Amygdala (tissue), 56 donors: ENCODE data around the gene MUCL3.
"Not testable (repeated sequence)": the region's sequence is repeated elsewhere in the genome, so short reads cannot be mapped to it uniquely, and the experiment has no call there.

Source experiments
- DNase-seq, 56 donors: peaks; one replicate each; lab custom pipeline; 2025; lab: John Stamatoyannopoulos, UW

The MUCL3 gene

GRCh38 chr6:30970946-30971345 is 30.2 kb downstream of the MUCL3 start:
- no peak for DNase-seq

GRCh38 chr6:30972816-30973215 is 32.0 kb downstream of the MUCL3 start:
- DNase-seq: no peak

- no peak for DNase-seq
These were observed 33.9 kb downstream of the MUCL3 start for GRCh38 chr6:30974490-30975252.

- DNase-seq: no peak
These were observed 38.4 kb downstream of the MUCL3 start for GRCh38 chr6:30979141-30979540.

- DNase-seq: no peak
These were observed 38.9 kb downstream of the MUCL3 start for GRCh38 chr6:30979690-30980089.

- DNase-seq: peak in 1 of 56 donors; percentile 6
These were observed 41.4 kb downstream of the MUCL3 start for GRCh38 chr6:30981942-30982772.

GRCh38 chr6:30983439-30983838 is 42.7 kb downstream of the MUCL3 start, which contains the start of gene MUC21:
Gene MUC21, plus strand, starts transcription at chr6:30983718. Its CDS starts 241 bp downstream, at chr6:30983959.
- no peak for DNase-seq

- no peak for DNase-seq
These were observed 44.7 kb downstream of the MUCL3 start for GRCh38 chr6:30985490-30985889.

GRCh38 chr6:30987304-30987703 is 46.5 kb downstream of the MUCL3 start:
- DNase-seq: no peak

GRCh38 chr6:30988209-30988825 is 47.5 kb downstream of the MUCL3 start:
- no peak for DNase-seq

GRCh38 chr6:30990422-30991086 is 49.8 kb downstream of the MUCL3 start:
- peak in 1 of 56 donors; percentile 31 for DNase-seq

- no peak for DNase-seq
These were observed 51.1 kb downstream of the MUCL3 start for GRCh38 chr6:30991891-30992290.

- DNase-seq: no peak
These were observed 56.5 kb downstream of the MUCL3 start for GRCh38 chr6:30997301-30997700.

GRCh38 chr6:30998785-30999184 is 58.0 kb downstream of the MUCL3 start:
- no peak for DNase-seq

GRCh38 chr6:31000067-31000860 is 59.5 kb downstream of the MUCL3 start:
- DNase-seq: not testable (repeated sequence)

GRCh38 chr6:31001281-31001888 is 60.6 kb downstream of the MUCL3 start:
- DNase-seq: no peak

GRCh38 chr6:31002471-31002870 is 61.7 kb downstream of the MUCL3 start:
- DNase-seq: no peak
